Measurements from ENCODE around the gene SPIN4. TPM values are rescaled to one million over a fixed set of nuclear protein-coding genes. Genes with fewer than 3 reads are reported as not detected.
"Not testable (repeated sequence)": the region's sequence is repeated elsewhere in the genome, so short reads cannot be mapped to it uniquely, and the experiment has no call there.

The SPIN4 gene
- total RNA-seq, result 10 to 100 TPM in 1 of 4 donors, 1 to 10 TPM in 3; 1.5 to 20.3 (median 7.7) TPM

DNA sequence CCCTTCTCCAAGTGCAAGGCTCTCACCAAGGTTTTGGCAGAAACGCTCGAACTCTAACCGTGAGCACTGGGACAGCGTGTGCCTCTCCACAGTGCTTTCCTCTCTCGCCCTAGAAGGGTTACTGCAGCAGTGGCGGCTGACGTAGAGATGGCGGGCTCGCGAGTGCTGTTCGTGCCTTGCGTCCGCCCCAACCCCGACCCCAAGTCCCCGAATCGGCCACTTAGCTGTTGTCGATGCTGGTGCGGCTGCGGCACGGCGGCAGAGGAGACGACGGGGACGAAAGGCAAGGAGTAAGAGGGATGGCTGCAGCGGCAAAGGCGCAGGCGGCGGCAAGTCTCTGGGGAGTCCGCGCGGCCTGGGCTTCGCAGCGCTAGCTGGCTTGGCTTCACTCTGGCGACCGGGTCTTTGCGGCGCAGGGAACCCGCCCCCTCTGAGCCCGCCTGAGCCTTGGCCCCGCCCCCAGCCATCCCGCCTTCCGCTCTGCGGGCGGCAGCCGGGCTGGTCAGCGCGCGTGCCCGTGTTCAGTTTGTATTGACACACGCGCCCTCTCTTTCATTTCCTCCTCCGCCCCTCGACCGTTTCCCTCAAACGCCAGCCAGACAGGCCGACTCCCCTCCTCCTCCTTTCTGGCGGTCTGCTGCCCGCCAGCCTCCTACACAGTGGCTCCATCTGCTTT, at the start of gene SPIN4:
Gene SPIN4, minus strand, starts transcription at position 392 of the 676 bp plus-strand sequence. CDS start 513 bp downstream, outside the sequence.
- peak; percentile 79 to 81 for DNase-seq
- no peaks in the 10 kb centered on the region for H3K4me1 ChIP-seq
- peak within 1 kb of the TSS; percentile 46 to 57 for H3K4me3 ChIP-seq
- intact Hi-C loops (cut with DNase I; ENCODE audit: low total_unique reads), result no loop called here
- peak within 1 kb of the TSS; percentile 69 to 73 for H3K27ac ChIP-seq
- TF ChIP-seq, protein P1, sequence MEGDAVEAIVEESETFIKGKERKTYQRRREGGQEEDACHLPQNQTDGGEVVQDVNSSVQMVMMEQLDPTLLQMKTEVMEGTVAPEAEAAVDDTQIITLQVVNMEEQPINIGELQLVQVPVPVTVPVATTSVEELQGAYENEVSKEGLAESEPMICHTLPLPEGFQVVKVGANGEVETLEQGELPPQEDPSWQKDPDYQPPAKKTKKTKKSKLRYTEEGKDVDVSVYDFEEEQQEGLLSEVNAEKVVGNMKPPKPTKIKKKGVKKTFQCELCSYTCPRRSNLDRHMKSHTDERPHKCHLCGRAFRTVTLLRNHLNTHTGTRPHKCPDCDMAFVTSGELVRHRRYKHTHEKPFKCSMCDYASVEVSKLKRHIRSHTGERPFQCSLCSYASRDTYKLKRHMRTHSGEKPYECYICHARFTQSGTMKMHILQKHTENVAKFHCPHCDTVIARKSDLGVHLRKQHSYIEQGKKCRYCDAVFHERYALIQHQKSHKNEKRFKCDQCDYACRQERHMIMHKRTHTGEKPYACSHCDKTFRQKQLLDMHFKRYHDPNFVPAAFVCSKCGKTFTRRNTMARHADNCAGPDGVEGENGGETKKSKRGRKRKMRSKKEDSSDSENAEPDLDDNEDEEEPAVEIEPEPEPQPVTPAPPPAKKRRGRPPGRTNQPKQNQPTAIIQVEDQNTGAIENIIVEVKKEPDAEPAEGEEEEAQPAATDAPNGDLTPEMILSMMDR (IDR thresholded peaks at IDR 0.05), result peak in 1 of 4 experiments; percentile 3
- TF ChIP-seq POLR2A (IDR thresholded peaks at IDR 0.05), result peak; percentile 42 to 66
- no peaks in the 10 kb centered on the region for H3K36me3 ChIP-seq
- no peaks in the 10 kb centered on the region for H3K27me3 ChIP-seq
- H3K9me3 ChIP-seq, result no peaks in the 10 kb centered on the region

DNA sequence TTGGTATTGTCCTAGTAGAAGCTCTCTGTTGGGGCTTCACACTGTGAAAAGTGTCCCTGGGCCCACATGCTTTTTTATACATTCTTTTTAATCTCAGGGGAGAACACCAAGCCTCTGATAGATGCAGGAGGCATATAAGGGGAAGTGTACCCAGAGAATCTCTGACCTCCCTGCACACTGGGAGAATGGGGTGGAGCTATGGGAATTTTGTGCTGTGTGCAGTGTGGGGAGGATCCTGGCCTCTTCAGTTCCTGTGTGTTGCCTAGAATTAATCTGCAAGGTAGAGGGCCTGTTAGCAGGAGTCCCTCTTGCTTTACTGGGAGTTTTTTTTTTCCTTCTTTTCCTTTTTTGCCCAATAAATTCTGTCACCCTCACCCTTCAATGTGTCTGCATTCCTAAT, 49.2 kb upstream of the SPIN4 start:
- H3K9me3 ChIP-seq, result no peaks in the 10 kb centered on the region
- intact Hi-C loops (cut with DNase I; ENCODE audit: low total_unique reads), result no loop called here
- no peak for TF ChIP-seq POLR2A (IDR thresholded peaks at IDR 0.05)
- TF ChIP-seq, protein P1 (IDR thresholded peaks at IDR 0.05), result no peak
- no peak for DNase-seq
- no peaks in the 10 kb centered on the region for H3K36me3 ChIP-seq
- peaks cover 0 to 4% of the 10 kb centered on the region in 2 donors for H3K27me3 ChIP-seq
- no peaks in the 10 kb centered on the region for H3K4me1 ChIP-seq
- H3K27ac ChIP-seq, result no peak overlapping the region
- H3K4me3 ChIP-seq, result no peak overlapping the region

DNA sequence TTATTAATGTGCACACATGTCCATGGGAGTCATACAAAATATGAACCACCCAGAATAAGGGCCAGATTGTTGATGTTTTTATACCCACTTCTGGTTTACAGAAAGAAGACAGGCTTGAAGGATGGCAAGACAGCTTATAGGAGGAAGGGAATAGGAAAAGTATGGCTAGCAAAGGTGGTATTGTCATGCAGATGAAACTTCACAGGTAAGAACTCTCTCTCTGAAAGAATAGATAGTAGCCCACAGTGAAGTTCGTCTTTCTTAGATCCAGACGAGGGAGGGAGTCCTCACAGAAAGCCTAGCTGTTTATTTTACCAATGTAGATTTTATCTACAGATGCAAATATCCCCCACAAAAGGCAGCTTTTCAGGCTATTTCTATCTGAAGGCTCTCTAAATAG, 43.7 kb upstream of the SPIN4 start:
- intact Hi-C loops (cut with DNase I; ENCODE audit: low total_unique reads), result no loop called here
- no peaks in the 10 kb centered on the region for H3K4me1 ChIP-seq
- DNase-seq, result no peak
- no peak overlapping the region for H3K4me3 ChIP-seq
- H3K9me3 ChIP-seq, result no peaks in the 10 kb centered on the region
- no peak for TF ChIP-seq POLR2A (IDR thresholded peaks at IDR 0.05)
- TF ChIP-seq, protein P1 (IDR thresholded peaks at IDR 0.05), result no peak
- H3K27me3 ChIP-seq, result peaks cover 0 to 4% of the 10 kb centered on the region in 2 donors
- no peak overlapping the region for H3K27ac ChIP-seq
- H3K36me3 ChIP-seq, result no peaks in the 10 kb centered on the region

DNA sequence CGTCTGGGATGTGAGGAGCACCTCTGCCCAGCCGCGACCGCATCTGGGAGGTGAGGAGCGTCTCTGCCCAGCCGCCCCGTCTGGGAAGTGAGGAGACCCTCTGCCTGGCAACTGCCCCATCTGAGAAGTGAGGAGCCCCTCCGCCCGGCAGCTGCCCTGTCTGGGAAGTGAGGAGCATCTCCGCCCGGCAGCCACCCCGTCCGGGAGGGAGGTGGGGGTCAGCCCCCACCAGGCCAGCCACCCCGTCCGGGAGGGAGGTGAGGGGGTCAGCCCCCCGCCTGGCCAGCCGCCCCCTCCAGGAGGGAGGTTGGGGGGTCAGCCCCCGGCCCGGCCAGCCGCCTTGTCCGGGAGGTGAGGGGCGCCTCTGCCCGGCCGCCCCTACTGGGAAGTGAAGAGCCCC, 42.0 kb upstream of the SPIN4 start:
- H3K27me3 ChIP-seq; H3K9me3 ChIP-seq; H3K27ac ChIP-seq; H3K36me3 ChIP-seq; DNase-seq; H3K4me1 ChIP-seq; H3K4me3 ChIP-seq; intact Hi-C loops (cut with DNase I; ENCODE audit: low total_unique reads): not testable (repeated sequence)

DNA sequence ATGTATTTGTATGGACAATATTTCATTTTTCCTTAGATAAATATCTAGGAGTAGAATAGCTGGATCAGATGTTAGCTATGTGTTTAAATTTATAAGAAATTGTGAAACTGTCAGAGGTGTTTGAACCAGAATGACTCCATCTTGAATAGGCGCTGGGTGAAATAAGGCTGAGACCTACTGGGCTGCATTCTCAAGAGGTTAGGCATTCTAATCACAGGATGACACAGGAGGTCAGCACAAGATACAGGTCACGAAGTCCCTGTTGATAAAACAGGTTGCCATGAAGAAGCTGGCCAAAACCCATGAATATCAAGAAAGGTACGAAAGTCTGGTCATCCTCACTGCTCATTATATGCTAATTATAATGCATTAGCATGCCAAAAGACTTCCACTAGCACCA, 36.3 kb upstream of the SPIN4 start:
- Histone ChIP-seq H3K9me3 (no peaks in the 10 kb centered on the region), H3K36me3 (no peaks in the 10 kb centered on the region), H3K4me3 (no peak overlapping the region), H3K4me1 (no peaks in the 10 kb centered on the region), H3K27ac (no peak overlapping the region), H3K27me3 (no peaks in the 10 kb centered on the region)
- DNase-seq, result no peak
- TF ChIP-seq, protein P1 (IDR thresholded peaks at IDR 0.05), result no peak
- no peak for TF ChIP-seq POLR2A (IDR thresholded peaks at IDR 0.05)
- intact Hi-C loops (cut with DNase I; ENCODE audit: low total_unique reads), result no loop called here

DNA sequence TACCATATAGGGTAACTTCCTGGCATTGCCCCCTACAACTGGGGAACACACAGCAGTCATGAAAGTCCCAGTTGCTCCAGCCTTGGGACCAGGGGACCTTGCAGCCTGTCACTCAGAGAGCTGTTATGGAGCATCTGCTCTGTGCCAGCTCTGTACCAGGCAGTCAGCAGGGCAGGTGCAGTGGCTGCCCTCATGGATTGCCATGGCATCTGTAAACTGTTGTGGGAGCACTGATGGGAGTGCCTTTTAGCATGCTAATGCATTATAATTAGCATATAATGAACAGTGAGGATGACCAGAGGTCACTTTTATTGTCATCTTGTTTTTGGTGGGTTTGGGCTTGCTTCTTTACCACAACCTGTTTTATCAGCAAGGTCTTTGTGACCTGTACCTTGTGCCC, 33.1 kb upstream of the SPIN4 start:
- H3K36me3 ChIP-seq; H3K9me3 ChIP-seq; DNase-seq; H3K27me3 ChIP-seq; H3K4me3 ChIP-seq; intact Hi-C loops (cut with DNase I; ENCODE audit: low total_unique reads); H3K27ac ChIP-seq; H3K4me1 ChIP-seq: not testable (repeated sequence)

DNA sequence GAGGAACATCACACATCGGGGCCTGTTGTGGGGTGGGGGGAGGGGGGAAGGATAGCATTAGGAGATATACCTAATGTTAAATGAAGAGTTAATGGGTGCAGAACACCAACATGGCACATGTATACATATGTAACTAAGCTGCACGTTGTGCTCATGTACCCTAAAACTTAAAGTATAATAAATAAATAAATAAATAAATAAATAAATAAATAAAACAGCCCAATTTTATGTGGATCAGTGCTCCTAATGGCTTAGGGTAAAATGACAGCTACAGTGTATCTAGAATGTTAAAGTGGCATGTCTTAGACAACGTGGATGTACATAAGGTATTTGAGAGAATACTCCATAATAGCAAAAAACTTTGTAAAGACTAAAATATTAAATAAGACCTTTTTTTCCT, 21.9 kb upstream of the SPIN4 start:
- DNase-seq; H3K9me3 ChIP-seq; H3K27ac ChIP-seq; H3K27me3 ChIP-seq; H3K4me1 ChIP-seq; intact Hi-C loops (cut with DNase I; ENCODE audit: low total_unique reads); H3K4me3 ChIP-seq; H3K36me3 ChIP-seq: not testable (repeated sequence)

DNA sequence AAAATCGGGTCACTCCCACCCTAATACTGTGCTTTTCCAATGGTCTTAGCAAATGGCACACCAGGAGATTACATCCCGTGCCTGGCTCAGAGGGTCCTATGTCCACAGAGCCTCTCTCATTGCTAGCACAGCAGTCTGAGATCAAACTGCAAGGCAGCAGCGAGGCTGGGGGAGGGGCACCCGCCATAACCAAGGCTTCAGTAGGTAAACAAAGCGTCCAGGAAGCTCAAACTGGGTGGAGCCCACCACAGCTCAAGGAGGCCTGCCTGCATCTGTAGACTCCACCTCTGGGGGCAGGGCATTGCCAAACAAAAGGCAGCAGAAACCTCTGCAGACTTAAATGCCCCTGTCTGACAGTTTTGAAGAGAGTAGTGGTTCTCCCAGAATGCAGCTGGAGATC, 16.6 kb upstream of the SPIN4 start:
- H3K4me3 ChIP-seq; H3K27me3 ChIP-seq; H3K27ac ChIP-seq; intact Hi-C loops (cut with DNase I; ENCODE audit: low total_unique reads); H3K9me3 ChIP-seq; DNase-seq; H3K36me3 ChIP-seq; H3K4me1 ChIP-seq: not testable (repeated sequence)
